ENCODE results near the gene MCM7.

Gene MCM7

DNA sequence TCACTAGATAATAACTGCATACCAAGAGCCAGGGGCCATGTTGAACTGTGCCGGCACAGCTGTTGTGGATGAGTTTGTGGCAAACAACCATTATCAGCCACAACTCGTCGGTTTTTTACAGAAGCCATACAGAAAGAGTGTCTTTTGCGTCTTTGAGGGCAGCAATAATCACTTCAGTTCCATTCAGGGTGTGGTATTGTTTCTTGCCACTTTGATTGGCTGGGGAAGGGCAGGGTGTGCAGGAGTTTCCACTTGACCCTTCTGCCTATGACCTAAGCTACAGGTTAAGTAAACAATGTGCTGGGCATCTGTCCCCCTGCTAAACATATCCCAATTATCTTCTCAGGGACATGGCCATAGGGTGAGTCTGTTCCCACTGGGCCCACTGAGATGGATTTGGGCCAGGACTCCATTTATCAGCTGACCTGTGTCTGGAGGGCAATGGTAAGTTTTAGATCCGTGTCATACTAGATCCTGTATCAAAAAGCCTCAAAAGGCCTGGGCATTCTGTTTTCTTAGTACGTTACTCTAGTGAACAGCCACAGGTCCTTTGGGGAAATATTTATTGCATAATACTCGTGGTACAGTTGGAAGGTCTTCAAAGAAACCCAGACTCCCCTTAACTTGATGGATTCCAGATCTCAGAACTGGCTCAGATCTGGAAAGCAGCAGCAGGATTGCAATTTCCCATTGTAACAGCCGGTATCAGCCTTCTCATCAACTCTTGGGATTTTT lies 35.6 kb downstream of the MCM7 start:
- DNase-seq = no peak

DNA sequence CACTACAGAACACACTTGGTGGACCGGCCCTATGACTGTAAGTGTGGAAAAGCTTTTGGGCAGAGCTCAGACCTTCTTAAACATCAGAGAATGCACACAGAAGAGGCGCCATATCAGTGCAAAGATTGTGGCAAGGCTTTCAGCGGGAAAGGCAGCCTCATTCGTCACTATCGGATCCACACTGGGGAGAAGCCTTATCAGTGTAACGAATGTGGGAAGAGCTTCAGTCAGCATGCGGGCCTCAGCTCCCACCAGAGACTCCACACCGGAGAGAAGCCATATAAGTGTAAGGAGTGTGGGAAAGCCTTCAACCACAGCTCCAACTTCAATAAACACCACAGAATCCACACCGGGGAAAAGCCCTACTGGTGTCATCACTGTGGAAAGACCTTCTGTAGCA lies 37.0 kb downstream of the MCM7 start:
- DNase-seq = no peak

DNA sequence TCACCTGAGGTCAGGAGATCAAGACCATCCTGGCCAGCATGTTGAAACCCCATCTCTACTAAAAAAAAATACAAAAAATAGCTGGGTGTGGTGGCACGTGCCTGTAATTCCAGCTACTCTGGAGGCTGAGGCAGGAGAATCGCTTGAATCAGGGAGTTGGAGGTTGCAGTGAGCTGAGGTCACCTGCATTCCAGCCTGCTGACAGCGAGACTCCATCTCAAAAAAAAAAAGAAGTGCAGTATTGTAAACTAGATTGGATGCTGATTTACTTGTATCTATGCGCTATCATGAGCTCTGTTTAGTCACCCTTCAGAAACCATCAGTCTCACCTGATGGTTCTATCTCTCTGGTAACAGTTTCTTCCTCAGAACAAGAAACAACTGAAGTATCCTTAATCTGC lies 37.8 kb downstream of the MCM7 start:
- DNase-seq = no peak

DNA sequence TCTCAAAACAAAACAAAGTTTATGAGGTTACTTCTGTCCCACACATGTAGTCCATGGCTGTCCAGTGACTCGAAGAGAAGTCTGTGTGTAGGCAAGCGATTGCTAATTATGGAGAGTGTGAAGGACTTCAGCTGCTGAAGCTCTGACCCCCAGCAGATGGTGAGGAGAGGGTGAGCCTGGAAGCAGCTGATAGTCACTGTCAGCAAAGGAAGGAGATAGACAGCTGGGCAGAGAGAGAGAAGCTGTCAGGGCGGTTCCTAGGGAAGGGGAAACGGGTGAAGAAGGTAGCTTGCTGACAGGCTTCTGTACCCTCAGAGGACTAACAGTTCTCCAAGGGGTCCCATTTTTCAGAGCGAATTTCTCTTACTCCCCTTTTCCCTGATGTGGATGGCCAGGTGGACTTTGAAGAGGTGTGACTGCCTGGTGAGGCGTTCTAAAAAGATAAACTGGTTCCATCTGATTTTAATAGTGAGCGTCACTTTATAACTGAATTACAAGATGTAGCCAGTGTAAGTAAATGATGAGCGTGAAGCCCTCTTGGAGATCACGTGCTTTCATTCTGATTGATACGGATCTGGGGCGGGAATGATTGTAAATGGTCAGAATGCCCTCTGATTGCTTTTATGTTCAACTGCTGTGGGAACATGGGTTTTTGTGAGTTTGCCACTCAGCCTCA lies 39.5 kb downstream of the MCM7 start:
- no peak for DNase-seq

DNA sequence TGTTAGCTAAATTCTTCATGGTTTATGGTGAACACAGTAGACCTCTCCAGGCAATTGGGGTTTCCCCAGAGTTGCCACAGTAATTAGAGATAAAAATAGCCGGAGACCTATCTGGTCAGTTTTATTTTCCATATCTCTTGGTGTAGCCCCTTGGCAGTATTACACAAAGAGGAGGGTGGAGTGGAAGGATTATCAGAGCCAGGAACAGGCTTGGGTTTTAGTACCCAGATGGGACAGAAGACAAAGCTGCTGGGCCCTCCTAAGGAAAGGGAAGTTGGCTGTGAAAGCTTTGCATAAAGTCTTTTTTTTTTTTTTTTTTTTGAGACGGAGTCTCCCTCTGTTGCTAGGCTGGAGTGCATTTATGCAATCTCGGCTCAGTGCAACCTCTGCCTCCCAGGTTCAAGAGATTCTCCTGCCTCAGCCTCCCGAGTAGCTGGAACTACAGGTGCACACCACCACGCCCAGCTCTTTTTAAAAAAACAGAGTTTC lies 41.9 kb downstream of the MCM7 start:
- no peak for DNase-seq

DNA sequence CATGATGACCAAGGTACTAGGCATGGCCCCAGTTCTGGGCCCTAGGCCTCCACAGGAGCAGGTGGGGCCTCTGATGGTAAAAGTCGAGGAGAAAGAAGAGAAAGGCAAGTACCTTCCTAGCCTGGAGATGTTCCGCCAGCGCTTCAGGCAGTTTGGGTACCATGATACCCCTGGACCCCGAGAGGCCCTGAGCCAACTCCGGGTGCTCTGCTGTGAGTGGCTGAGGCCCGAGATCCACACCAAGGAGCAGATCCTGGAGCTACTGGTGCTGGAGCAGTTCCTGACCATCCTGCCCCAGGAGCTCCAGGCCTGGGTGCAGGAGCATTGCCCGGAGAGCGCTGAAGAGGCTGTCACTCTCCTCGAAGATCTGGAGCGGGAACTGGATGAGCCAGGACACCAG lies 44.2 kb downstream of the MCM7 start:
- DNase-seq = no peak

DNA sequence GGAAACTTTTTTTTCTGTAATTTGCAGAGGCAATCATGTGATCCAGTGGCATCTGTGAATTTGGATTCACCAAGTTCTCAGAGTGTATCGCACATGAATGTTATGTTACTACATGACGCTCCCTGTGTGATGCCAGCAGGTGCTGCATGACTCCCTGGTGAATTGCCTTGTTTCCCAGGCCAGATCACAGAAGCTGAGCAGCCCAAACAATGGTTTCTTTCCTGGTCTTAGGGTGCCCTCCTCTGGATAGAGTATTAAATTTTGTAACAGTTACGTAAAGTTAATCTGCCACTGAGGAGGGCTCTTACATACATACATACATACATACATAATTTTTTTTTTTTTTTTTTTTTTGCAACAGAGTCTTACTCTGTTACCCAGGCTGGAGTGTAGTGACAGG lies 48.0 kb downstream of the MCM7 start:
- DNase-seq = peak; percentile 96

DNA sequence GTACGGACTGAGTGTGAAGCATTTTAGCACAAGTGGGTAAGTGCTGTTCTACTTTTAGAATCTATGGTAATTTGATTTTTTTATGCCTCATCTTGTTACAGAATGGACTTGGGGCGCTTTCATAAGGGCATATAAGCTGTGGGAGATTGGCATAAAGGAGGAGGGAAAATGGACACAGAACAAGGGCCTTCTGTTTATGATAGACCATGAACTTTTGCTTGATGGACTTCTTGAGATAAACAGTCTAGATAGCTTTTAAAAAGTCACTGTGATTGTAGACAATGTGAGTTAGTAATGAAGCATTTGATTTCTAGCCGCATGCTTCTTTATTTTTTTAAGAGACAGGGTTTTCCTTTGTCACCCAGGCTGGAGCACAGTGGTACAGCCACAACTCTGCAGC lies 49.6 kb downstream of the MCM7 start:
- DNase-seq = no peak

DNA sequence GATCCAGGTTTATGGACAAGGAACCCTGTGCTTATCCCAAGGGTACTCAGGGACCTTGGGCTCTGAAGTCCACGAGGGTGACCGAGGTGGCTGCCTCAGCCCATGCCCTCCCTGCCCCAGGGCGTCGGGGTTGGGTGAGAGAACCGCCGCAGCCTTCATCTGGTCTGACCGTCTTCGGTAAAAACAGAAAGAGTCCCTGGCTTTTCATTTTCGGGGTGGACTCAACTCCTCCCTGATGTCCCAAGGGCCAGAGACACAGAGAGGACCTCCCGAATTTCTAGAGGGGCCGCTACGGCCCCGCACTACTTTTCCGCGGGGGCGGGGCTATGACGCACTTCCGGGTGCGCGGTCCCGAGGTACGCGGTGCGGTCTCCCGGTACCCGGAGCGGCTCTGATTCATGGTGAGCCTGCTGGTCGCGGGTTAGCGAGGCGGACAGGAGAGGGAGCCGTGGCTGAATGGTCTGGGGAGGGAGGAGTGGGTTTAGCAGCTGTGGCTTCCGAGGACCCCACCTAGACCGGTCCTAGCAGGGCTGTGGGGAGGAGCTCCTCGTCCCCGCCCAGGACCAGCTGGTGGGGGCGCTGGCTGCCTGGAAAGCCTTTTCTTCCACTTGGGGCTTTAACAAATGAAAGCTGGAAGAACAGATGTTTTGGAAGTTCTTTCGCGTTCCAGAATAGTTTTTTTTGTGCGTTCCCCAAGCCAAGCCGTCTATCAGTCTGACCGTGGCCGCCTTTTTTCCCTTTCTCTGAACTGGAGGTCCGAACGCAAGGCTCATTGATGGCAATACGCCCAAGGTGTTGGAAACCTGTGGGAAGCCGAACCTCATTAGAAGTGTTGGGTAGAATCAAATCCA lies 51.5 kb downstream of the MCM7 start, which contains the start of gene ZSCAN21:
Gene ZSCAN21 (plus strand): TSS at position 334 of the 851 bp plus-strand sequence. CDS start 7,233 bp downstream, outside the sequence.
- peak; percentile 78 for DNase-seq

DNA sequence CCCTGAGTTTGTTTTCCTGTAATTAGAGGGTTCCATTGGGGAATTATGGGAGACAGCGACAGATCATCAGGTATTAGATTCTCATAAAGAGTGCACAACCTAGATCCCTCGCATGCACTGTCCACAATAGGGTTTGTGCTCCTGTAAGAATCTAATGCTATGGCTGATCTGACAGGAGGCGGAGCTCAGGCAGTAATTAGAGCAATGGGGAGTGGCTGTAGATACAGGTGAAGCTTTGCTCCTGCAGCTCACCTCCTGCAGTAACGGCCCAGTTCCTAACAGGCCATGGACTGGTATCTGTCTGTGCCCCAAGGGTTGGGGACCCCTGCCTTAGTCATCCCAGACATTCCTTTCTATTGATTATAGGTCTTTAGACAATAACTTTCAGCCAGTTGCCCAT lies 52.5 kb downstream of the MCM7 start:
- DNase-seq = no peak

DNA sequence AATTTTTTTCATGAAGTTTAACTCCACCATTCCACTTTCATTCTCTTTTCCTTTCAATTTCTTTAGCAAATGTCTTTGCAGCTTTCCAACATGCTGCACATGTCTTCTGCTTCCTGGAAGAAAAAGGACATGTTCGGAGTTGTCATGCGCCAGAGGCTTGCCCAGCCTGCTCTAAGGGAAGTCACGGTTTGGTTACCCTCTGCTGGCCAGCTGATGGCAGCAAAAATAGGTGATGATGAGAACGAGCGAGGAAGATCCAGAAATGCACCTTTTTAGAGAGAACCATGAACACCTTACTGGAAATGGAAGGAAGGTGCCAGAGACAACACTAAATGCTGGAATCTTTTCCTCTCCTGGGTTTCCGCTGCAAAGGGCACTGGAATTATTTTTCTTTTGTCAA lies 56.5 kb downstream of the MCM7 start:
- DNase-seq = no peak
